GM19099 (cell line): ENCODE measurements around the gene PPM1H.

Source experiments
- POLR2A ChIP-seq: IDR thresholded peaks from 3 replicates; pipeline ENCODE4 v1.6.1; 2011; ENCODE audit warnings: low read depth; ENCODE audit not compliant: insufficient read length; ENCODE audit errors: extremely low read depth

The PPM1H gene

DNA sequence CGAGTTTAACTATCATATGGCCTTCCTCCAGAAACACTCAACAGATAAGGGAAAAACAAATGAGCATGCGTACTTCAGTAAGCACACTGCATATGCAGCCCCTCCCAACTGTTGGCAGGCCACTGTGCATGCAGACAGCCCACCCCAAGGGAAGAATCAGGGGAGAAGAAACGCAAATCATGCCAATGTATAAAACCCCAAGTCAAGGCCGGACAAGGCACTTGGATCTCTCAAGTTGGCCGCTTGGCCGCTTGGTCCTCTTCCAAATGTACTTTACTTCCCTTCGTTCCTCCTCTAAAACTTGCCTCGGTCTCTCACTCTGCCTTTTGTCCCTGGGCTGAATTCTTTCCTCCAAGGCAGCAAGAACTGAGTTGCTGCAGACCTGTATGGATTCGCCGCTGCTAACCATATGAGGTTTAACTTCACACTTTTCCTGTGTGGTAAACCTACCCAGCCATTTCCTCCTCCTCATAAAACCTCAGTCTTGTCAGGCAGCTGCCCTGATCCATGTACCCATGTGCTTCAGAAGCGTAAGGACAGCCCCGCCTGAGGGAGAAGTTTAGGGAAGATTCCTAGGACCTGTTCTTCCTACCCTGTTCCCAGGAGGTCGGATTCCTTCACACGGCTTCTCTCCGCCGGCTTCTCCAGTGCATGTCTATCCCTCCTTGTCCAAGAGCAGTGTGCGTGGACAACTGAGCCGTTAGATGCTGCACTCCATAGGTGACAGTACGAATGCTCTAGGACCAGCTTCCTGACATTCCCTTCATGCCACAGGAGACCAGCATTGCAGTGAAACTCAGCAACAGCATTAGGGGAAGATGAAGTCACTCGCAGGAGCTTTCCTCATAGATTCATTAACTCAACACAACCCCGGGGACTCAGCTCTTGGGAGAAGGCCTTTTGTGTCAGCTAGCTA is 280.4 kb downstream of the PPM1H start:
- no peak for TF ChIP-seq POLR2A

DNA sequence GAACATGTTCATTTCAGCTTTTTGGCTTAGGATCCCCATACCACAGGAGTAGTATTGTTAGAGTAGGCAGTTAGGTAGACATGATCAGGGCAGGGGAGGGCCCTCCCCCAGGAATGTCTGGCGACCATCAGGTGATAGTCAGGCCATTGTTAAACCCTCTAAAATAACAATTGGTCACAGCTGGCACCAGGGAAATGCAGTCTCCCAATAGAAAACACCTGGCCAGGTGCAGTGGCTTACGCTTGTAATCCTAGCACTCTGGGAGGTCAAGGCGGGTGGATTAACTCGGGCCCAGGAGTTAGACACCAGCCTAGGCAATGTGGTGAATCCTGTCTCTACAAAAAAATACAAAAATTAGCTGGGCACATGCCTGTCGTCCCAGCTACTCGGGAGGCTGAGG is 281.2 kb downstream of the PPM1H start:
- no peak for TF ChIP-seq POLR2A

DNA sequence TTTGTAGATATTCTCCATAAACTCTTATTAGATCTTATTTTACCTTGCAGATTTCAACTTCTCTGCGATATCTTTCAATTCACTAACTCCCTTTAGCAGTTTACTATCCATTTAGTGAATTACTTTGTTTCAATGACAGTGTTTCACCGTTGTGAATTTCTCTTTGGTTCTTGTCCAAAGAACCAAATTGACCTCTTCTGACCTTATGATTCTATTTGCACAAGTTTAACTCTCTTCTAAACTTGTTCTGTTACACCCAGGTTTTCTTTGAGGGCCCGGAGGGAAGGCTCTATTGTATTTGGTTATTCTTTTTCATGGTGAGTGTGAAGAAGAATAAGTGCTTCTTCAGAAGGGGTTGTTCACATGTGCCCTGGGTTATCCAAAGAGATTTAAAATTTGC is 281.6 kb downstream of the PPM1H start:
- no peak for TF ChIP-seq POLR2A

DNA sequence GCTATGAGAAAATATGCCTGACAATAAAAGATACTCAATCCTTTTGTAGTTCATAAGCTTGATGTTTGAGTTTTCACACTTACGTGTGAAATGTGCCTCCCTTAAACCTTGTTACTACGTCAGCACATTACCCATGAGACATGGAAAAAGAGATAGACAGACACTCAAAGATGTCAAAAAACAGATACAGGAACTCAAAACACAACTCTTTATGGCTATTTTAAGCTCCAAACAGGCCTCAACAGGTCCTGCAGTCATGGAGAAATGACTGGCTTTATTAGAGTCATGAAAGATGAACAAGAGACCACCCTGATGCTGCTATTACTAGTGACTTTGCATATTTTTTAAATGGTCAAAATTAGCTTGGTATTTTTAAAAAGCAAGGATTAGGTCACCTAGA is 283.8 kb downstream of the PPM1H start:
- TF ChIP-seq POLR2A: no peak

DNA sequence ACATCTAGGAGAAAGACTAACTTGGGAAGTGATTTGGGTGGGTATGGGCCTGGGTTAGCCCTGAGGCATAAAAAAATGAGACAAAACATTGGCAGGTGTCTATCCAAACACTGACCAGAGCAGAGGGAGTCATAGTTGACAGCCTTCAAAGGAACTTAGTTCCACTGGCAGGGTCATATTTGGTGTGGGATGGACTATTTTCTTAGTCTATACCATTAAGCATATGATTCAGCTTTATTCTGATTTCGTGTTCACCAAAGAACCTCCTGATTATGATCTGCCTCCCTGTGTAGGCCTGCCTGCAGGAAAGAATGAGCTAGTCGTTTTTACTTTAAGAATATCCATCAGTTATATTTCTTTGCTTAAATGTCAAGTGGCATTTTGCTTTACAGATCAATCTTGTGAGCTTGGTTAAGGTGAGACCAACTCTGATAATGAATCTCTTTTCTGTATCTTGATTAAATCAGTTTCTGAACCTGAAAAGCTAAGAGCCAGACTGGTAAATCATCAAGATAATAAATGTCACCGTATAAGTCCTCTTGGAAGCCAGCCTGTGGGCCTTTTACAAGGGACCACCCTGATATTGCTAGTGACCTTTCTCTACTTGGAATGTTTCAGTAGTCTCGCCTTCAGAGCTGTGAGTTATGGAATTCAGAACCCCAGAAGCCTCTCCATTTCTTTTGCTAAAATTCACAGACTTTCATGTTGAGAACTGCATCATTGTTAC is 285.4 kb downstream of the PPM1H start:
- TF ChIP-seq POLR2A: no peak

DNA sequence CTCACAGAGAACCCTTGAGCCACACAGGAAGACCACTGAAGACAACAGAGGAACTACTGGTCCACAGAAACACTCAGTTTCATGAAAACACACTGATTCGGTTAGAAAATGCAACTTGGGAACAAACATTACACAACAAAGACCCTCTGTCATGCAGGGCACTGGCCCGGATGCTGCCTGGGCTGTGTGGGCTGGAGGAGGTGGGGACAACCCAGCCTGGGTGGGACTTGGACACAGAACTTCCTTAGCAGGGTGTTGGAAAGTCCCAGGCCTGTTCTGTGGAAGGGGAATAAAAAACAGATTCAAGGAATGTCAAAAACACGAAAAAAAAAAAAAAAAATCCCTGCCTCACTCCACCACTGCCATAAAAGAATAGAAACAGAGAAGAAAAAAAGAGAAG is 287.4 kb downstream of the PPM1H start:
- TF ChIP-seq POLR2A: no peak

DNA sequence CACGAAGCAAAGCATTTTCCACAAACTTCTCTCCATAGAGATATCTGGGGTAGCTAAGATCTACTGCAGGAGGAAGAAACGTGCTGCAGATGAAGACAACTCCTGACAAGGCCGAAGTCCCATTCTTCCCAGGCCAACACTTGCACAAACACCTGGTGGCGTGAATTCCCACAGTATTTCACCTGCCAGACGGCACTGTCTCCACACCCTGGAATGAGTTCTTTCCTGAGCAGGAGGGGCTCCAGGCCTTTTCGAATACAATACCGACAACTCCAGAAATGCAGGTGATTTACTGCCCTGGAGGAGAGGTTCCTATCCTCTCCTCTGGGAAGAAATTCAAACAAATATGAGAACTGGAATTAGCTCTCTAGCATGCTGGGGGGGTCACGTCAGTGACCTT is 288.4 kb downstream of the PPM1H start:
- TF ChIP-seq POLR2A: no peak

DNA sequence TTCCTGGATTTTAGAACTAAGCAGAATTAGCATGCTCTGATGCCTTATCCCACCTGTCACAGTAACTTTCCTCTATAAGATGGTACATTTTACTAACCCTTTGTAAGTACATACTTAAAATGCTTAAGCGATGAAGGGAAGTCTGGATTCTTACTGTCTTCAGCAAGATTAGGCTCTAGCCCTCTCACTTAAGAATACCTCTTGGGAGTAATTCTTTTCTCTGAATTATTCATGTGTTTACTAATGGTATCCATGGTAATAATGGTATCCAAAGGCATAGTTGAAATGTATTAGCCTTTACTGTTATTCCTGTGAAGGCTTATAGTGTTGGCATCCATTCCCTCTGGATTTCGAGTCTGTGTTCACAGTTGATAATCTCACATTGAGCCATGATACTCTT is 291.5 kb downstream of the PPM1H start:
- no peak for TF ChIP-seq POLR2A

DNA sequence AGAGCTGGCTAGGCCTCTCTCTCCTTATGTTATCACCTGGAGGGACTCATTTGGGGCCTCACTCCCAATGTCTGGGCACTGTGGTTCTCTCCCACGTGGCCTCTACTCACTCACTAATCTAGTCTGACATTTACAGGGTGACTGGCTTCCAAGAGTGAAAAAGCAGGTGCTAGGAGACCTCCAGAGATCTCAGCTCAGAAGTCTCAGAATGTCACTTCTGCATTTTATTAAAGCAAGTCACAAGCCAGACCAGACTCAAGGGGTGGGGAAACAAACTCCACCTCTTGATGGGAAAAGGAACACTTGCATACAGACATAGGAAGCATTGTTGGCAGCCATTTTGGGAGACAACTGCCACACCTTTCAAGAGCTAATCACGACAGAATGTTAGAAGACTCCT is 292.5 kb downstream of the PPM1H start:
- no peak for TF ChIP-seq POLR2A

DNA sequence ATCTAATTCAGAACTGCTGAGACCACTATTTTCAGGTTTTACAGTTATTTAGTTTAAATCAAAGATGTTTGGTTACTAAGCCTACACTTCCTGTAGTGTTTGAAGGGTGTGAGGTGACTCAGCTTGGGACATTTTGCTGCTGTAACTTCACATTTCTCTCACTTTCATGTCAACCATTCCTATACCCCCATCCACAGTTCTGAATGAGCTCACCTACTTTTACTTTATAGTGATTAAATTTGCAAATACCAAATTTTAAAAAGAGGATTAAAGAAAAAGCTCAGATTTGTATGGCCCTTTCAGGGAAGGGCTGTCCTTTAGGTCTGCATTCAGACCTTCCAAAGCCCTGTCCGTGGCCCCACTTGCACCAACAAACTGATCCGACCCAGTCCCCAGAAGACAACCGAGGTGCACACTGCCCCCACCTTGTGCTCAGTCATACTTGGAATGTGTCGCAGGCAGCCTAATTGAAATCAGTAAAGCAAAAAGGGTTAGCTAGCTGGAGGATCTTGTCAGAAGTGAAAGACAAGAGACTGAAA is 294.0 kb downstream of the PPM1H start:
- no peak for TF ChIP-seq POLR2A

DNA sequence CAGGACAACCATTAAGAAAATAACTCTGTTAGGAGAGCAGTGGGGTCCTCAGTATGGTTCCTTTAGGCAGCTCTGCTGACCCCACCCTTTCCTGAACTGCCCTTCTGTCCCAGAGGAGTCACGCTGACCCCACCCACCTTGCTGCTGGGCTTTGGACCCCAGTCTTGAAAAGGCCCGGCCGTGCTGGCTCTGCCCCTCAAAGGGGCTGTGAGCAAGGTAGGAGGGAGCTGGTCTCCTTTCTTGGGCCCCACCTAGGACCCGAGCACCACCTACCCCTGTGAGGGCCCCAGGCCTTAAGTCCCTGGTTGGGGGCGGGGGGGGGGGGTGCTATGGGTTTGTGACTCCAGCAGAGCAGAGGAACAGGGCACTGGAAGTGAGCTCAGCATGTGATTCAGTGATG is 297.3 kb downstream of the PPM1H start:
- no peak for TF ChIP-seq POLR2A

DNA sequence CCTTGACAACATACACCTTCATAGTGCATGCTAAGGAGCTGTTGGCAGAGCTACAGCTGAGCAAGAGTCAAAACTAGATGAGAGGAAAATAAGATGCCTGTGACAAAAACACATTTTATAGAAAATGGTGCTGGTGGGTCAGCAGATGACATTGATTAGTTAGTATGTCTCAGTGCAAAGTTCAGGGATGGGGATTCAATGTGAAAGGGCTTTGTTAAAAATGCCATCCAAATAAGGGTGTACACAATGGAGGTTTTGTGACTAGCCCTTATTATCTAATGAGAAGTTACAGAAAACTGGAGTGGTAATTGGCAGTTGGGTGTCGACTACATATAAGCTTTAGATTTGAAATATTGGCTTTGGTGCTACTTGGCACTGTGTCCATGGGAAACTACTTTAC is 299.3 kb downstream of the PPM1H start:
- no peak for TF ChIP-seq POLR2A

DNA sequence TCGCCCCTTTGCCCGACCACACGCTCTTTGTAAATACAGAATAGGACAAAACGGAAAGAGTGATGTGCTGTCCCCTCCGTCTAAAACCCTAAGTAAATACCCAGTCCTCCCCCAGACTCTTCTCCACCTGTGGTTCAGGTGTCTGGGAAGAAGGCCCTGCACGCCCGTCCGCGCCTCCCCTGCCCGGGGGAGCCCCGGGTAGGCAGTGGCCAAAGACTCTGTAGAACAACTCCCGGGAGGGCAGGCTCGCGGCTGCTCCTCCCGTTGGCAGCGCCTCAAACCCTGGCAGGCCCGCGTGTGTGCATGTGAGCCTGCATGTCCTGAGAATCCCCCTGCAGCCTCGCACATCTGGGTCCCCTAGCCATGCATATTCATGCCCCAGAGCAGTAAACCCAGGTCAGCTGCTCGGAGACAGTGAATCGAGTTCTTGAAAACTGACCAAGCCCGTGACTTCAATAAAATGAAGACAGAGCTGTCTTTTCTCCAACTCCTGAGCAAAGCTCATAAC is 302.5 kb downstream of the PPM1H start:
- no peak for TF ChIP-seq POLR2A

DNA sequence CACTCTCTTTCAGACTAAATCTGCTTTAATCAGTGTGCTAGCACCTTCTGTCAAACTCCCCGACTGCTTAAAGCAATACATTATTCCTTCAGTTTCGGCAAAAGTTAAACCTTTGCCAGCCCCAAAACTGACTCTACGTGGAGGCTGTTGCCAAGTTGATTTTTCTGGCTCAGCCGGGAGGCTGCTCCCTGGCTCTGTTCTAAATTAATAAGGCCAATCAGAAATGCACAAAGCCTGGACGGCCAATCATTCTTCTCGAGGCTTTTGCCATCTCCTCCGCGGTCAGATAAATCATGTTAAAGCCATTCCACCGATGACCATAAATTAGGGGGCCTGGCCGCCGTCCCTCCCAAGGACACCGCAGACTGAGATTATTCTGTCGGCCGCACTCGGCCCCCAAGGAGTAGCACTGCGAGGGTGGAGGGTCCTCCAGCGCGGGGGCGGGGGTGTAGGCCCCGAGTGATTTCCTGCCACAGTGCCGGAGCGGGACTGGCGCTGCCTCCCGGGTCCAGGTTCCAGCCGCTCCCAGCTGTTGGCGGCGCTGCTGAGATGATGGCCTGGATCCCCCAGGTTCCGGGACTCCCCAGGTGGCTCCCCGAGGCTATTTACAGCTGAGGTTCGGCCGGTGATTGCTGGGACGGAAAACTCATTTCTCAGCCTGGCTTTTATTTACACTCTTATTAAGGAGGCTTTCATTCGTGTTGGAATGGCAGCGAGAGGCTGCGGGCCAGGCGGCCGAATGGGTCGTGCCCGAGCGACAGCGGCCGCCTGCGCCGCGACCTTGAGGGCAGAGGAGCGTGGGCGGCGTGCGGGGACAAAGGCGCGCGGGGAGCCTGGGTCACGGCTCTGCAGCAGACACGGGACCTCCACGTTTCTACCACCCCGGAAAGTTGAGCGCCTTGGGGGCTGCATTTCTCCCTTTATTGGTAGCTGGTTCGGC is 303.2 kb downstream of the PPM1H start:
- TF ChIP-seq POLR2A: no peak
